ENCODE data around the gene MINDY3. TPM values are rescaled to one million over a fixed set of nuclear protein-coding genes. Genes with fewer than 3 reads are reported as not detected.

The MINDY3 gene
- total and polyA plus RNA-seq, 4 donors, result 6.5 to 16.1 (median 12.3) TPM

- Histone ChIP-seq H3K4me3 (ENCODE audit: low read depth in 1 of 3, low read length in 3 of 3) (no peak overlapping the region), H3K4me1 (ENCODE audit: control insufficient read depth in 4 of 4, insufficient read depth in 4 of 4, low read length in 3 of 4) (peaks cover 0 to 9% (median 0%) of the 10 kb centered on the region in 4 donors), H3K27ac (ENCODE audit: low read depth in 1 of 2, low read length in 2 of 2) (no peak overlapping the region), H3K36me3 (ENCODE audit: control insufficient read depth in 4 of 4, insufficient read depth in 3 of 4, low read depth in 1 of 4, low read length in 3 of 4) (no peaks in the 10 kb centered on the region), H3K9me3 (ENCODE audit: control insufficient read depth in 4 of 4, low read length in 3 of 4) (no peaks in the 10 kb centered on the region), H3K27me3 (ENCODE audit: control insufficient read depth in 4 of 4, insufficient read depth in 4 of 4, low read length in 3 of 4) (no peaks in the 10 kb centered on the region), H3K9ac (ENCODE audit: low read depth in 1 of 2, low read length in 2 of 2) (no peak overlapping the region)
- DNase-seq (ENCODE audit: low spot score), result no peak
- WGBS, result 90% methylated on average over 4 of the region's 4 CpGs
- TF ChIP-seq HNF4A (conservative IDR thresholded peaks at IDR 0.05) (no peak), RAD21 (IDR thresholded peaks at IDR 0.05) (no peak), GABPA (IDR thresholded peaks at IDR 0.05 in 1 of 2, conservative IDR thresholded peaks at IDR 0.05 in 1 of 2) (no peak), CTCF (IDR thresholded peaks at IDR 0.05; ENCODE audit: low read depth, low read length, missing input control) (no peak), NR2F2 (IDR thresholded peaks at IDR 0.05) (no peak), SP1 (IDR thresholded peaks at IDR 0.05) (no peak), HNF4G (IDR thresholded peaks at IDR 0.05) (no peak), JUND (IDR thresholded peaks at IDR 0.05) (no peak), TAF1 (conservative IDR thresholded peaks at IDR 0.05) (no peak), RXRA (IDR thresholded peaks at IDR 0.05) (no peak), FOXA2 (IDR thresholded peaks at IDR 0.05) (no peak), YY1 (IDR thresholded peaks at IDR 0.05) (no peak), FOXA1 (IDR thresholded peaks at IDR 0.05) (no peak), EGR1 (IDR thresholded peaks at IDR 0.05; ENCODE audit: low read depth in 2 of 2) (no peak)
- TF ChIP-seq, protein P1, sequence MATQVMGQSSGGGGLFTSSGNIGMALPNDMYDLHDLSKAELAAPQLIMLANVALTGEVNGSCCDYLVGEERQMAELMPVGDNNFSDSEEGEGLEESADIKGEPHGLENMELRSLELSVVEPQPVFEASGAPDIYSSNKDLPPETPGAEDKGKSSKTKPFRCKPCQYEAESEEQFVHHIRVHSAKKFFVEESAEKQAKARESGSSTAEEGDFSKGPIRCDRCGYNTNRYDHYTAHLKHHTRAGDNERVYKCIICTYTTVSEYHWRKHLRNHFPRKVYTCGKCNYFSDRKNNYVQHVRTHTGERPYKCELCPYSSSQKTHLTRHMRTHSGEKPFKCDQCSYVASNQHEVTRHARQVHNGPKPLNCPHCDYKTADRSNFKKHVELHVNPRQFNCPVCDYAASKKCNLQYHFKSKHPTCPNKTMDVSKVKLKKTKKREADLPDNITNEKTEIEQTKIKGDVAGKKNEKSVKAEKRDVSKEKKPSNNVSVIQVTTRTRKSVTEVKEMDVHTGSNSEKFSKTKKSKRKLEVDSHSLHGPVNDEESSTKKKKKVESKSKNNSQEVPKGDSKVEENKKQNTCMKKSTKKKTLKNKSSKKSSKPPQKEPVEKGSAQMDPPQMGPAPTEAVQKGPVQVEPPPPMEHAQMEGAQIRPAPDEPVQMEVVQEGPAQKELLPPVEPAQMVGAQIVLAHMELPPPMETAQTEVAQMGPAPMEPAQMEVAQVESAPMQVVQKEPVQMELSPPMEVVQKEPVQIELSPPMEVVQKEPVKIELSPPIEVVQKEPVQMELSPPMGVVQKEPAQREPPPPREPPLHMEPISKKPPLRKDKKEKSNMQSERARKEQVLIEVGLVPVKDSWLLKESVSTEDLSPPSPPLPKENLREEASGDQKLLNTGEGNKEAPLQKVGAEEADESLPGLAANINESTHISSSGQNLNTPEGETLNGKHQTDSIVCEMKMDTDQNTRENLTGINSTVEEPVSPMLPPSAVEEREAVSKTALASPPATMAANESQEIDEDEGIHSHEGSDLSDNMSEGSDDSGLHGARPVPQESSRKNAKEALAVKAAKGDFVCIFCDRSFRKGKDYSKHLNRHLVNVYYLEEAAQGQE (IDR thresholded peaks at IDR 0.05), result no peak
- TF ChIP-seq, protein P2, sequence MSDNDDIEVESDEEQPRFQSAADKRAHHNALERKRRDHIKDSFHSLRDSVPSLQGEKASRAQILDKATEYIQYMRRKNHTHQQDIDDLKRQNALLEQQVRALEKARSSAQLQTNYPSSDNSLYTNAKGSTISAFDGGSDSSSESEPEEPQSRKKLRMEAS (IDR thresholded peaks at IDR 0.05), result no peak
- TF ChIP-seq, protein P3, sequence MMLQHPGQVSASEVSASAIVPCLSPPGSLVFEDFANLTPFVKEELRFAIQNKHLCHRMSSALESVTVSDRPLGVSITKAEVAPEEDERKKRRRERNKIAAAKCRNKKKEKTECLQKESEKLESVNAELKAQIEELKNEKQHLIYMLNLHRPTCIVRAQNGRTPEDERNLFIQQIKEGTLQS (IDR thresholded peaks at IDR 0.05), result no peak
- TF ChIP-seq, protein P4, sequence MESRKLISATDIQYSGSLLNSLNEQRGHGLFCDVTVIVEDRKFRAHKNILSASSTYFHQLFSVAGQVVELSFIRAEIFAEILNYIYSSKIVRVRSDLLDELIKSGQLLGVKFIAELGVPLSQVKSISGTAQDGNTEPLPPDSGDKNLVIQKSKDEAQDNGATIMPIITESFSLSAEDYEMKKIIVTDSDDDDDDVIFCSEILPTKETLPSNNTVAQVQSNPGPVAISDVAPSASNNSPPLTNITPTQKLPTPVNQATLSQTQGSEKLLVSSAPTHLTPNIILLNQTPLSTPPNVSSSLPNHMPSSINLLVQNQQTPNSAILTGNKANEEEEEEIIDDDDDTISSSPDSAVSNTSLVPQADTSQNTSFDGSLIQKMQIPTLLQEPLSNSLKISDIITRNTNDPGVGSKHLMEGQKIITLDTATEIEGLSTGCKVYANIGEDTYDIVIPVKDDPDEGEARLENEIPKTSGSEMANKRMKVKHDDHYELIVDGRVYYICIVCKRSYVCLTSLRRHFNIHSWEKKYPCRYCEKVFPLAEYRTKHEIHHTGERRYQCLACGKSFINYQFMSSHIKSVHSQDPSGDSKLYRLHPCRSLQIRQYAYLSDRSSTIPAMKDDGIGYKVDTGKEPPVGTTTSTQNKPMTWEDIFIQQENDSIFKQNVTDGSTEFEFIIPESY (IDR thresholded peaks at IDR 0.05), result no peak
These were observed 11.0 kb downstream of the MINDY3 start for GRCh38 chr10:15849316-15849715.
